GM21515 (cell line): Measurements from ENCODE around the gene FLNB.
"Not testable (repeated sequence)": the region's sequence is repeated elsewhere in the genome, so short reads cannot be mapped to it uniquely, and the experiment has no call there.

ENCODE experiments used
- ATAC-seq: cut with Tn5 transposase; IDR thresholded peaks from one replicate; pipeline ENCODE4 v1.9.1; 2021; ENCODE audit not compliant: unreplicated experiment

The FLNB gene

GRCh38 chr3:57981483-57982087, 26.6 kb upstream of the FLNB start:
- ATAC-seq, result no peak

GRCh38 chr3:57982561-57983243, 25.5 kb upstream of the FLNB start:
- ATAC-seq, result no peak

GRCh38 chr3:57983734-57984518, 24.3 kb upstream of the FLNB start:
- peak; percentile 95 for ATAC-seq

- ATAC-seq, result no peak
Observed at GRCh38 chr3:57985176-57985983, 22.8 kb upstream of the FLNB start.

- no peak for ATAC-seq
Observed at GRCh38 chr3:57985984-57986246, 22.3 kb upstream of the FLNB start.

GRCh38 chr3:57986261-57986660, 22.0 kb upstream of the FLNB start:
- no peak for ATAC-seq

- not testable (repeated sequence) for ATAC-seq
Observed at GRCh38 chr3:57989198-57989597, 19.0 kb upstream of the FLNB start.

GRCh38 chr3:57989646-57990045, 18.6 kb upstream of the FLNB start:
- ATAC-seq, result no peak

- no peak for ATAC-seq
Observed at GRCh38 chr3:57992452-57993213, 15.6 kb upstream of the FLNB start.

GRCh38 chr3:57998366-57999283, 9.6 kb upstream of the FLNB start:
- ATAC-seq, result peak; percentile 76

- ATAC-seq, result no peak
Observed at GRCh38 chr3:57999417-58000115, 8.7 kb upstream of the FLNB start.

GRCh38 chr3:58000306-58001085, 7.7 kb upstream of the FLNB start:
- ATAC-seq, result no peak

- ATAC-seq, result no peak
Observed at GRCh38 chr3:58001086-58001467, 7.1 kb upstream of the FLNB start.

- no peak for ATAC-seq
Observed at GRCh38 chr3:58001979-58002378, 6.2 kb upstream of the FLNB start.

GRCh38 chr3:58003093-58003492, 5.1 kb upstream of the FLNB start:
- no peak for ATAC-seq

- no peak for ATAC-seq
Observed at GRCh38 chr3:58004973-58005372, 3.2 kb upstream of the FLNB start.

- ATAC-seq, result no peak
Observed at GRCh38 chr3:58005669-58006068, 2.6 kb upstream of the FLNB start.

- ATAC-seq, result no peak
Observed at GRCh38 chr3:58006661-58007060, 1.6 kb upstream of the FLNB start.
